Measurements from ENCODE around the gene HBE1. TPM values are rescaled to one million over a fixed set of nuclear protein-coding genes. Genes with fewer than 3 reads are reported as not detected.

The HBE1 gene
- total RNA-seq, 2 donors from 2014 or later = not detected

- ATAC-seq = no peak
Observed at GRCh38 chr11:5282628-5283027, 12.9 kb upstream of the HBE1 start.

DNA sequence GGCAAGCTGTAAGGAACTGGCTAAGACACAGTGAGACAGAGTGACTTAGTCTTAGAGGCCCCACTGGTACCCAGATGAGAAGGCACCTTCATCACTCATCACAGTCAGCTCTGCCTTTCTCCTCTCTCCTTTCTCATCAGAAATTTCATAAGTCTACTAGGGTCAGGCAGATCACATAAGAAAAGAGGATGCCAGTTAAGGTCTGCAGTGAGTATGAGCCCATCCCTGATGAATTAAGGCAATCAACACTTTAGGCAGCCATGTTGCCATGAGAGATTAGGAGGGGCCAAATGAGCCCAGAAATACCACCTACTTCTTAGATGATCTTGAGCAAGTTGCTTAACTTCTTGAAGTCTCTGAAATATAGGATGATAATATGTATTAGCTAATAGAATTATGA lies 11.9 kb upstream of the HBE1 start:
- Histone ChIP-seq H3K27me3 (no peaks in the 10 kb centered on the region), H3K27ac (no peak overlapping the region), H3K9me3 (no peaks in the 10 kb centered on the region), H3K4me3 (no peak overlapping the region), H3K36me3 (replicated peaks in 1 of 2; ENCODE audit: insufficient read depth in 1 of 2, low read depth in 2 of 2) (no peaks in the 10 kb centered on the region), H3K4me1 (no peaks in the 10 kb centered on the region)
- no peak for ATAC-seq
- intact Hi-C loops (cut with DNase I) = no loop called here
- DNase-seq = no peak
- no peak for TF ChIP-seq CTCF (IDR thresholded peaks at IDR 0.05)
- no peak for TF ChIP-seq POLR2A (IDR thresholded peaks at IDR 0.05)

More at GRCh38 chr11:5282628-5283027, 12.9 kb upstream of the HBE1 start:
- H3K4me3 ChIP-seq = no peak overlapping the region
- H3K9me3 ChIP-seq = no peaks in the 10 kb centered on the region
- DNase-seq = no peak
- no peaks in the 10 kb centered on the region for H3K27me3 ChIP-seq
- 74 to 79% methylated on average over 2 of the region's 2 CpGs for WGBS, 2 donors
- intact Hi-C loops (cut with DNase I) = no loop called here
- H3K27ac ChIP-seq = no peak overlapping the region
- no peaks in the 10 kb centered on the region for H3K4me1 ChIP-seq
- no peak for TF ChIP-seq POLR2A (IDR thresholded peaks at IDR 0.05)
- no peak for TF ChIP-seq CTCF (IDR thresholded peaks at IDR 0.05)
- no peaks in the 10 kb centered on the region for H3K36me3 ChIP-seq (replicated peaks in 1 of 2; ENCODE audit: insufficient read depth in 1 of 2, low read depth in 2 of 2)

DNA sequence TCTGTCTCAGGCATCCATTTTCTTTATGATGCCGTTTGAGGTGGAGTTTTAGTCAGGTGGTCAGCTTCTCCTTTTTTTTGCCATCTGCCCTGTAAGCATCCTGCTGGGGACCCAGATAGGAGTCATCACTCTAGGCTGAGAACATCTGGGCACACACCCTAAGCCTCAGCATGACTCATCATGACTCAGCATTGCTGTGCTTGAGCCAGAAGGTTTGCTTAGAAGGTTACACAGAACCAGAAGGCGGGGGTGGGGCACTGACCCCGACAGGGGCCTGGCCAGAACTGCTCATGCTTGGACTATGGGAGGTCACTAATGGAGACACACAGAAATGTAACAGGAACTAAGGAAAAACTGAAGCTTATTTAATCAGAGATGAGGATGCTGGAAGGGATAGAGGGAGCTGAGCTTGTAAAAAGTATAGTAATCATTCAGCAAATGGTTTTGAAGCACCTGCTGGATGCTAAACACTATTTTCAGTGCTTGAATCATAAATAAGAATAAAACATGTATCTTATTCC lies 10.9 kb upstream of the HBE1 start:
- ATAC-seq (peak; percentile 53), DNase-seq (peak in 3 of 4 donors; percentile 18 to 53 (median 20))
- intact Hi-C loops (cut with DNase I) = no loop called here
- H3K4me1 ChIP-seq = no peaks in the 10 kb centered on the region
- H3K4me3 ChIP-seq = no peak overlapping the region
- H3K27ac ChIP-seq = no peak overlapping the region
- no peak for TF ChIP-seq CTCF (IDR thresholded peaks at IDR 0.05)
- TF ChIP-seq POLR2A (IDR thresholded peaks at IDR 0.05) = no peak
- no peaks in the 10 kb centered on the region for H3K27me3 ChIP-seq
- no peaks in the 10 kb centered on the region for H3K36me3 ChIP-seq (replicated peaks in 1 of 2; ENCODE audit: insufficient read depth in 1 of 2, low read depth in 2 of 2)
- no peaks in the 10 kb centered on the region for H3K9me3 ChIP-seq
- 49 to 63% methylated on average over 3 of the region's 3 CpGs for WGBS, 2 donors

GRCh38 chr11:5279471-5280090 lies 9.8 kb upstream of the HBE1 start:
- 71 to 72% methylated on average over 4 of the region's 4 CpGs for WGBS, 2 donors
- no peak overlapping the region for H3K4me3 ChIP-seq
- TF ChIP-seq CTCF (IDR thresholded peaks at IDR 0.05) = no peak
- TF ChIP-seq POLR2A (IDR thresholded peaks at IDR 0.05) = no peak
- H3K9me3 ChIP-seq = no peaks in the 10 kb centered on the region
- no peaks in the 10 kb centered on the region for H3K27me3 ChIP-seq
- no peaks in the 10 kb centered on the region for H3K4me1 ChIP-seq
- no peaks in the 10 kb centered on the region for H3K36me3 ChIP-seq (replicated peaks in 1 of 2; ENCODE audit: insufficient read depth in 1 of 2, low read depth in 2 of 2)
- ATAC-seq = no peak
- intact Hi-C loops (cut with DNase I) = no loop called here
- no peak for DNase-seq
- H3K27ac ChIP-seq = no peak overlapping the region

GRCh38 chr11:5277807-5278382 lies 8.2 kb upstream of the HBE1 start:
- intact Hi-C loops (cut with DNase I) = no loop called here
- Histone ChIP-seq H3K9me3 (no peaks in the 10 kb centered on the region), H3K4me1 (no peaks in the 10 kb centered on the region), H3K27me3 (no peaks in the 10 kb centered on the region), H3K27ac (no peak overlapping the region), H3K4me3 (no peak overlapping the region), H3K36me3 (replicated peaks in 1 of 2; ENCODE audit: insufficient read depth in 1 of 2, low read depth in 2 of 2) (no peaks in the 10 kb centered on the region)
- DNase-seq (no peak), ATAC-seq (no peak)
- TF ChIP-seq CTCF (IDR thresholded peaks at IDR 0.05) (no peak), POLR2A (IDR thresholded peaks at IDR 0.05) (no peak)
- WGBS, 2 donors = 73 to 75% methylated on average over 1 of the region's 1 CpG

All from body of pancreas (tissue), 4 donors.